ENCODE data around the gene CEP170B.
A peak's percentile ranks its signal among the peaks of the same experiment; 100 is the strongest.
"Not testable (repeated sequence)": the region's sequence is repeated elsewhere in the genome, so short reads cannot be mapped to it uniquely, and the experiment has no call there.

The CEP170B gene

GRCh38 chr14:104919152-104919992 is 54.3 kb downstream of the CEP170B start:
- DNase-seq: not testable (repeated sequence)

- DNase-seq: no peak
These were observed 54.9 kb downstream of the CEP170B start for GRCh38 chr14:104919993-104920315.

GRCh38 chr14:104923640-104924420 is 58.8 kb downstream of the CEP170B start:
- DNase-seq: no peak

- DNase-seq: no peak
These were observed 59.5 kb downstream of the CEP170B start, which contains the start of gene PLD4 for GRCh38 chr14:104924421-104925213. PLD4 (plus strand) TSS chr14:104924879; CDS start chr14:104927141, 2,262 bp downstream.

GRCh38 chr14:104925214-104925854 is 60.3 kb downstream of the CEP170B start:
- no peak for DNase-seq

- DNase-seq: no peak
These were observed 61.0 kb downstream of the CEP170B start for GRCh38 chr14:104925855-104926609.

- DNase-seq: no peak
These were observed 61.8 kb downstream of the CEP170B start for GRCh38 chr14:104926619-104927431.

GRCh38 chr14:104927432-104927816 is 62.4 kb downstream of the CEP170B start:
- no peak for DNase-seq

- DNase-seq: no peak
These were observed 62.8 kb downstream of the CEP170B start for GRCh38 chr14:104927901-104928300.

GRCh38 chr14:104928391-104929133 is 63.5 kb downstream of the CEP170B start:
- no peak for DNase-seq

GRCh38 chr14:104929268-104930230 is 64.5 kb downstream of the CEP170B start:
- no peak for DNase-seq

GRCh38 chr14:104930526-104931303 is 65.6 kb downstream of the CEP170B start:
- no peak for DNase-seq

- DNase-seq: no peak
These were observed 66.3 kb downstream of the CEP170B start for GRCh38 chr14:104931304-104931770.

GRCh38 chr14:104931771-104932675 is 67.0 kb downstream of the CEP170B start:
- no peak for DNase-seq

- DNase-seq: peak; percentile 76
These were observed 67.9 kb downstream of the CEP170B start for GRCh38 chr14:104932676-104933631.

Measured in HCEC 1CT (cell line).